GM21619 (cell line): ENCODE data around the gene PPP2R3C.
"Not testable (repeated sequence)": the region's sequence is repeated elsewhere in the genome, so short reads cannot be mapped to it uniquely, and the experiment has no call there.

Experiments used
- ATAC-seq: cut with Tn5 transposase; IDR thresholded peaks from one replicate; pipeline ENCODE4 v1.9.1; 2021; ENCODE audit not compliant: unreplicated experiment

PPP2R3C gene

DNA sequence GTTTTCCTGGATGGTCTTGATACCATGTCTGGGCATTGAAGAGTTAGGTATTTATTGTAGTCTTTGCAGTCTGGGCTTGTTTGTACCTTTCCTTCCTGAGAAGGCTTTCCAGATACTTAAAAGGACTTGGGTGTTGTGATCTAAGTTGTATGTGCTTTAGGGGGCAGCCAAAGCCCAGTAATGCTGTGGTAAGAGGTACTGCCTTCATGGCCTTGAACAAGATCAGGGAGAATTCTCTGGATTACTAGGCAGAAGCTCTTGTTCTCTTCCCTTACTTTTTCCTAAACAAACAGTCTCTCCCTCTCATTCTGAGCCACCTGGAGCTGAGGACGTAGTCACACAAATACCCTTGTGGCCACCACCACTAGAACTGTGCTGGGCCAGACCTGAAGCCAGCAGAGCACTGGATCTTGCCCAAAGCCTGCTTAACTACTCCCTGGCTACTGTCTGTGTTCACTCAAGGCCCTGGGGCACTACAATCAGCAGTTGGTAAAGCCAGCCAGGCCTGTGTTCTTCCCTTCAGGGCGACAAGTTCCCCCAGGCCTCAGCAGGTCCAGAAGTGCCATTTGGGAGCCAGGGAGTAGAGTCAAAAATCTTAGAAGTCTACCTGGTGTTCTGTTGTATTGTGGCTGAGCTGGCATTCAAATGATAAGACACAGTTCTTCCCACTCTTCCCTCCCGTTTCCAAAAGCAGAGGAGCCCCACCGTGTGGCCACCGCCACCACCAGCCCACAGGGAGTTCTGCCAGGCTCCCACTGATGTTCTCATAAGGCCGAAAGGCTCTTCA lies 11.9 kb upstream of the PPP2R3C start:
- ATAC-seq: no peak

DNA sequence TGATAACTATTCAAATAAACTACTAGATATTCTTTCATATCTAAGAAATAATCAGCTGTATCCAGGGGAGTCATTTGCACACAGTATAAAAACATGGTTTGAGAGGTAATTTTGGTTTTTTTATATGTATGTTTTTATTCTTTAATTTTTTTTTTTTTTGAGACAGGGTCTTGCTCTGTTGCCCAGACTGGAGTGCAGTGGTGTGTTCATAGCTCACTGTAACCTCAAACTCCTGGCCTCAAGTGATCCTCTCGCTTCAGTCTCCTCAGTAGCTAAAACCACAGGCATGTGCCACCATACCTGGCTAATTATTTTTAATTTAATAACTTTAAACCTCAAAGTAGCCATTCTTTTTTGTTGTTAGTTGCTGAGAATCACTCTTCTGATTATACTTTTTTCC lies 2.3 kb upstream of the PPP2R3C start:
- ATAC-seq: no peak

DNA sequence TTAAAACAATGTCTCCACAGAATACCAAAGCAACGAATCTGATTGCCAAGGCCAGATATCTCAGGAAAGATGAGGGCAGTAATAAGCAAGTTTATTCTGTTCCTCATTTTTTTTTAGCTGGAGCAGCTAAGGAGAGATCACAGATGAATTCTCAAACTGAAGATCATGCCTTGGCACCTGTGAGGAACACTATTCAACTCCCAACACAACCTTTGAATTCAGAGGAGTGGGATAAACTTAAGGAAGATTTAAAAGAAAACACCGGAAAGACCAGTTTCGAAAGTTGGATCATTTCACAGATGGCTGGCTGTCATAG lies 1.6 kb upstream of the PPP2R3C start:
- no peak for ATAC-seq

DNA sequence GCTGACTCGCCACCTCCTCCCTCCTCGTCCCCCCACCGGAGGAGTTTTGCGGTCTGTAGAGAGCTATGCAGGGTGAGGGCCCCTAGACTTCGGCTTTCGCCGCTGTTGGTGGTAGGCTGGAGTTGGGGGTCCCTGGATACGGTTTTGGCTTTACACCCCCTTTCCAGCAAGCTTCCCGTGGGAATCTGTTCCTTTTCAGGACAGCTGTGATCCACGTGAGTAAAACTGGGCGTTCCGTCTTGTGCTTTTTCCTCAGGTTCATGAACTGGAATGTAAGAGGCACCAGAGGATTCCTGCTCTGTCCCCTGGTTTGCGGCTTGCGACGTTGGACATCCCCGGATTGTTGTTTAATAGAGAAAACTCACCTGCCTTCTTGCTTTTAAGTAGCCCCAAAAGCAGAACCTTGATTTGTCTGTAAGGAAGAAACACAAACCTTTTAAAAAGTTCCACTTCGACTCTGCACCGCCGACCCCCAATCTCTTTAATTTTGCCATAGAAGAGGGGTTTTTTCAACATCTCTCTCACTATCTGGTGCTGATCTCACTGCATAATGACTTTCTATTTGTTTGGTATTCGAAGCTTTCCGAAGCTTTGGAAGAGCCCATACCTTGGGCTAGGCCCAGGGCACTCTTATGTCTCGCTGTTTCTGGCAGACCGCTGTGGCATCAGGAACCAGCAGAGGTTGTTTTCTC lies 1.1 kb upstream of the PPP2R3C start:
- ATAC-seq: no peak

DNA sequence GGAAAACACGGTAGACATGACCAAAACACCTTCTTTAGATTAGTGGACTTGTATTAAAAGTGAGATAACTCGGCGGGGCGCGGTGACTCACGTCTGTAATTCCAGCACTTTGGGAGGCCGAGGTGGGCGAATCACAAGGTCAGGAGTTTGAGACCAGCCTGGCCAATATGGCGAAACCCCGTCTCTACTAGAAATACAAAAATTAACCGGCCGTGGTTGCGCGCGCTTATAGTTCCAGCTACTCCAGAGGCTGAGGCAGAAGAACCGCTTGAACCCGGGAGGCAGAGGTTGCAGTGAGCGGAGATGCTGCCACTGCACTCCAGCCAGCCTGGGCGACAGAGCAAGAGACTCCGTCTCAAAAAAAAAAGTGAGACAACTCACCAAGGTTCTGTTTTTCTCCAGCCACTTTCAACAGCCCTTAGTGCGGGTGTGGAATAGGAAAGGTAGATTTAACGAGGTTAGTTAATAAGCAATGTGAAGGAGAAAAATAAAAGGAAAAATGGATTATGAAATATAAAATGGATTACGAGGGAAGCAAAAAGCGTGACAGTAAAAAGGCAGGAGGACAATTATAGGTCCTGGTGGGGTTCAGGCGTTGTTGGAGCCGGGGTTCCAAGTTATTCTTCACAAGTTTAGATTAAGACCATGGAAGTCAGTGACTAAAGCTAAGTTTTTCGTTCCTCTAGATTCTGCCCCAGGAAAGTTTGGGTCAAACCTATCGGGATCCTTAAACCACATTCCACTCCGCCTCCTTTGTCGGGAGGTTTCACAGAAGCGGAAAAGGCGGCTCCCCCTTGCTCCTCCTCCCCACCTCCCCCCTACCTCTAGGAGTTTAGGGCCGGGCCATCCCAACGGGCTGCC lies 534 bp downstream of the PPP2R3C start:
- no peak for ATAC-seq

DNA sequence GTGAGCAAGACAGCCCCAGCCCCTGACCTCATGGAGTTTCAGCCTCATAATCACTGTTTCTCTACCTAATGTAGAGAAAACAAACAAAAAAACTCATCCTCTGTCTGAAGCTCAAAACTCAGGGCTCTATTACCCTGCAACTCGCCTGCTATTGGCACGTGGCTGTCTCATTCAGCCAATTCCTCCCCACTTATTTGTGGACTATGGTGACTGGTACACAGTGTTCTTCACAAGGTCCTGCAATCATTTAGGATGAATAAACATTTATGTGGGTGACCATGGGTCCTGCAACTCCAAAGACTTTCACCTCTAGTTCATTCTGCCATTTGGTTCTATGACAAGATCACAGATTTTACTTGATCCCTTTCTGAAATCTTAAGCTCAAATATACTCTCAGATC lies 4.7 kb downstream of the PPP2R3C start:
- ATAC-seq: no peak

DNA sequence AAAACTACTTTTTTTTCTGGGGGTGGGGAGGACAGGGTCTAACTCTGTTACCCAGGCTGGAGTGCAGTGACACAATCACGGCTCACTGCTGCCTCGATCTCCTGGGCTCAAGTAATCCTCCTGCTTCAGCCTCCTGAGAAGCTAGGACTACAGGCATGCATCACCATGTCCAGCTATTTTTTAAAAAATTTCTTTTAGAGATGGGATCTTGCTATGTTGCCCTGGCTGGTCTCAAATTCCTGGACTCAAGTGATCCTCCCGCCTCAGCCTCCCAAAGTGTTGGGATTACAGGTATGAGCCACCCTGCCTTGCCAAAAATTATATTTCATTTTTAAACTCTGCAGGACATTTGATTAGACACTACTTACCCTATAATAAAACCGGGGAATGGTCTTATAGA lies 5.5 kb downstream of the PPP2R3C start:
- no peak for ATAC-seq

DNA sequence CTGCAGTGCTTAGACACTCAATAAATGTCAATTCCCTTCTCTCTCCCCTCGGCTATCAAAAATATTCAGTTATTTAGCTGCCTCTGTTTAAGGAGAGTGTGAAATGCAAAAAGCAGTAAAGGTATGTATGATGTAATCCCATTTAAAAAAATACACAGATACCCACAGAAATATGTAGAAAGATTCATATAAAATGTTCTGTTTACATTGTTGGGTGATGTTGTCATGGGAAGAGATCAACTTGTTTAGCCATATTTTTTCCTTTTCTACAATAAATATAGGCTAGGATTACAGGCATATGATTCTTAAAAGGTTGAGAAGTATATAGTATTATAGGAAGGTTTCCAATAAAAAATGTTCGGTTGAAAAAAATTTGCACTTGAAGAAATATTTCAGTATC lies 7.8 kb downstream of the PPP2R3C start:
- ATAC-seq: no peak

DNA sequence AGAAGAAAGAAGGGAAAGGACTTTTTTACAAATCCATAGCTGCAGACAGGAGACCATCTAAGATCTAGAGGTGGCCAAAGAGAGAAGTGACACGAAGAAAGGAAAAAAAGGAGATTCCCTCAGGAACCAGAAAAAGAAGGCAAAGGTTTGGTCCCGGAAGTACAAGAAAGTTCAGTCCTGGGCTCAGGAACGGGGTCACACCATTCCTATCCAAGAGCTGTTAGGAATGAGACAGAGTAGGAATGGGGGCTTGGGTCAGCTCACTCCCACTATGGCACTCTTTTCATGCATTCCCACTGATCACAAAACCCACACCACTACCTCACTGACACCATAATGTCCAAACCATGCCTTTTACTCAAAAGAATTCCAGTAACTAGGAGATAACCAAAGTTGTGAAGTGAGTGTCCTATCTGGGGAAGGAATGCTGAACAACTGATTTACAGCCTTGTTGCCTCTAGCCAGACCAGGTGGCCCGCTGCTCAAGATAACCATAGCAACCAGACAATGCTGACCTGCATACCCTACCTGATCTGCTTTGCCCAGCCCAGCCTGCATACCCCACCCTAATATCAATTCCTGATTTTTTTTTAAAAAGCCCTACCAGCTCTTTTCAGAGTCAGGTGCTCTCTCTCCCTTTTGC lies 8.4 kb downstream of the PPP2R3C start:
- no peak for ATAC-seq

DNA sequence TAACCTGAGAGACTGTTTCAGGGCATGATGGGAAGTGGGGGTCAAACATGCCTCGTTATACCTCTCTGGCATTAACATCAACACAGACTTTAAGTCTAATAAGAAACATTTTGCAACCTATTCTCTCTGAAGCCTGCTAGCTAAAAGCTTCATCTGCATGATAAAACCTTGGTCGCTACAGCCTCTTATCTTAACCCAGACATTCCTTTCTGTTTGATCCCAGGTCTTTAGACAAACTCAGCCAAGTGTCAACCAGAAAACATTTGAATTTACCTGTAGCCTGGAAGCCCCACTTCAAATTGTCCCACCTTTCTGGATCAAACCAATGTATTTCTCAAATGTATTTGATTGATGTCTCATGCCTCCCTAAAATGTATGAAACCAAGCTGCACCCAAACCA lies 9.1 kb downstream of the PPP2R3C start:
- ATAC-seq: no peak

DNA sequence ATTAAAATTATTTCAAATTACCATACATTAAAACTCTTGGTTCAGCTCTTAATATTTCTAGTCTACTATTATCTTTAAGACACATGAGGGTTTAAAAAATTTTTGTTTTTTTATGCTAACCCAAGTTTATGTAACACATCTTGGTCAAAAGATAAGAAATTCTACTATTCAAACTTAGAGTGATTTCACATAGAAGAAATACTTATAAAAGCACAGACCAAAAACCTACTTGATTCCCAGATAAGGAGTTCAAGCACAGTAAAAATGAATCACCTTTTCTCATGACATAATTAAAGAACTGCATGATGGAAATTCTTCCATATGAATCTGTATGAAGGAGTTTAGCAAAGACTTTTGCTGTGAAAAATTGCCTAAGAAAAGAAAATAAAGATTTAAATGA lies 13.9 kb downstream of the PPP2R3C start:
- ATAC-seq: no peak

DNA sequence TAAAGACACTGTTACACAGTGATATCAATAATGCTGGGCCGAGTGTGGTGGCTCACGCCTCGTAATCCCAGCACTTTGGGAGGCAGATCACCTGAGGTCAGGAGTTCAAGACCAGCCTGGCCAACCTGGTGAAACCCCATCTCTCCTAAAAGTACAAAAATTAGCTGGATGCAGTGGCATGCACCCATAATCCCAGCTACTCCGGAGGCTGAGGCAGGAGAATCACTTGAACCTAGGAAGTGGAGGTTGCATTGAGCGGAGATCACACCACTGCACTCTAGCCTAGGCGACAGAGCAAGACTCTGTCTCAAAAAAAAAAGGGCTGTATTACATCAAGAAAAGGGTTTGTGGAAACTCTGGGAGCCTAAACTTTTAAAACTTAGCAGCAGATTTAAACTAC lies 27.1 kb downstream of the PPP2R3C start:
- ATAC-seq: not testable (repeated sequence)

DNA sequence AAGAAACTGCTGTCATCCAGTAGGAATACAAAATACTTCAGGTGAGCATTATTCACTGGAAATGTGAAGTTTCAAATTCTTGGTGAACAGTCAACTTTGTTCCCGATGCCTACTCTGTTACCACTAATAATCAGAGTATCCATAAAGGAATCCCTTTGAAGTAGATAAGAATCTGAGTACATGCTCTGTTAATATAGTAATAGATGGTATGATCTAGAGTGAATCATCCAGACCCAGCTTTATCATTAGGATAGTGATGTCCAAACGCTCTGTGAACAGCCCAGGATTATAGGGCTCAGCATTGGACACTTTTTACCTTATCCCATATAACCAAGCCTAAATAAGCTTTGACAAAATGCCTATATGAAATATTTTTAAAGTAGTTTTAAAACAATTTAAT lies 33.3 kb downstream of the PPP2R3C start:
- no peak for ATAC-seq

DNA sequence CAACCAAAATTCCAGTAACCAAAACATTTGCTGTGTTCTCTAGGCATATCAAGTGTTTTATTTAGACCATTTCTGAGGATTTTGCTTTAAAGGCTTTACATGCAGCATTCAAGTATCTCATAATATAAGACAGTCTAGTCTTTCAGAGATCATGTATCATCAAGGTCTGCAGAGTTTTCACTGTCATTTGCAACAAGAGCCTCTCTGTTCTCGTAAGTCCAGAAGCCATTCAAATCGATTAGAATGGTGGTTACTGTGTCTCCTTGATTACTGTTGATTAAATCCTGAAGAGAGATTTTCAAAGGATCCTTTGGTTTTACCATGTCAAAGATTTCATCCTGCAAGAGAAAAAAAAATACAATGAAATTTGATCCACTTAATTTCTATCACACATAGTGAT lies 36.3 kb downstream of the PPP2R3C start:
- ATAC-seq: no peak

DNA sequence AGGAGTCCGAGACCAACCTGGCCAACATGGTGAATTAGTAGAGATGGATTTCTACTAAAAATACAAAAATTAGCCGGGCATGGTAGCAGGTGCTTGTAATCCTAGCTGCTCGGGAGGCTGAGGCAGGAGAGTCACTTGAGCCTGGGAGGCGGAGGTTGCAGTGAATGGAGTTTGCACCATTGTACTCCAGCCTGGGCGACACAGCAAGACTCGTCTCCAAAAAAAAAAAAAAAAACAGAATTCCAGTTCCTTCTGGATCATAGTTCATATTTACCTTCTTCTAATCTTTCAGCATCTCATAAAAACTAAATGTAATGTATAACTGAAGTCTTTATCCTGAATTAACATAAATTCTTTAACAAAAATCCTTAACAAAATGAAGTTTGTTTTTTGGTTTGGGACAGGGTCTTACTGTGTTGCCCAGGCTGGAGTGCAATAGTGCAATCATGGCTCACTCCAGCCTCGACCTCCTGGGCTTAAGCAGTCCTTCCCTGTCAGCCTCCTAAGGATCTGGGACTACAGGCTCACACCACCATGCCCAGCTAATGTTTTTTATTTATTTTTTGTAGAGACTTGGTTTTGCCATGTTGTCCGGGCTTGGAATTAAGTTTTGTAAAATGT lies 38.1 kb downstream of the PPP2R3C start:
- ATAC-seq: no peak

DNA sequence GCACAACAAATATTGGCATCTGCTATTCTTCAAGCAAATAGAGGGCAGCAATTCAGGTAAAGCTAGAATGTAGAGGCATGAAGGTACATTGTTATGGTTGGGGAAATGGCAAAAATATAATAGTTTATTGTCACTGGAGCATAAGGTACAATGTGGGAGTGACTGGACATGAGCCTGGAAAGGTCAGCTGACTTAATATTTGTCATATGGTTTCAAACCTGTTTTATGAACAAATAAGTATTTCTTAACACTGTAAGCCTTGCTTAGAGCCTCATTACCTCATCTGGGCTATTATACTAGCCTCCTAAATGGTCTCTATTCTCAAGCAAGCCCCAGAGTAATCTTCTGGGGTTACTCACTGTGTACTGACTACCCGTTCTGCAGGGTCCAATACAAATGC lies 42.0 kb downstream of the PPP2R3C start:
- no peak for ATAC-seq

DNA sequence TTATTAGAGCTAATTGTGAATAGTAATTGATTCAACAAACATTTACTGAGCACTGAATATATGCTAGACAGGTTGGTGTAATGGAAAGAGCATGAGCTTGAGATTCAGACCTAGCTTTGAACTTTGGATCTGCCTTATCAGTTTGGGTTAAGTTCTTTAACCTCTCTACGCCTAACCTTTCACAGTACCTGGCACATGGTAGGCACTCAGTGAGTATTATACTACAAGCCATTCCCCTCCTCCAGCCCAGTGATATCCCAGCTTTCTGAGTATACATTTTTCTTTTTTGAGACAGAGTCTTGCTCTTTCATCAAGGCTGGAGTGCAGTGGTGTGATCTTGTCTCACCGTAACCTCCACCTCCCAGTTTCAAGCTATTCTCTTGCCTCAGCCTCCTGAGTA lies 43.7 kb downstream of the PPP2R3C start:
- ATAC-seq: no peak

DNA sequence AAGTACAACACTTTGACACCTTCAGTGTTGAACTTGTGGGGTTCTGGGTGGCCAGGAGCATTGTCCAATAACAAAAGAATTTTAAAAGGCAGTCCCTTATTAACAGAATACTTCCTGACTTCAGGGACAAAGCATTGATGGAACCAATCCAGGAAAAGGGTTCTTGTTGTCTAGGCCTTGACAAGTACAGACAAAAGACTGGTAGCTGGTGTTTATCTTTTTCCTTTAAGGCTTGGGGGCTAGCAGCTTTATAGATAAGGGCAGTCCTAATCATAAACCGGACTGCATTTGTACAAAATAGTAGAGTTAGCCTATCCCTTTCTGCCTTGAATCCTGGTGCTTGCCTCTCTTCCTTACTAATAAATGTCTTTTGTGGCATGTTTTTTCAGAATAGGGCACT lies 48.3 kb downstream of the PPP2R3C start:
- ATAC-seq: no peak

DNA sequence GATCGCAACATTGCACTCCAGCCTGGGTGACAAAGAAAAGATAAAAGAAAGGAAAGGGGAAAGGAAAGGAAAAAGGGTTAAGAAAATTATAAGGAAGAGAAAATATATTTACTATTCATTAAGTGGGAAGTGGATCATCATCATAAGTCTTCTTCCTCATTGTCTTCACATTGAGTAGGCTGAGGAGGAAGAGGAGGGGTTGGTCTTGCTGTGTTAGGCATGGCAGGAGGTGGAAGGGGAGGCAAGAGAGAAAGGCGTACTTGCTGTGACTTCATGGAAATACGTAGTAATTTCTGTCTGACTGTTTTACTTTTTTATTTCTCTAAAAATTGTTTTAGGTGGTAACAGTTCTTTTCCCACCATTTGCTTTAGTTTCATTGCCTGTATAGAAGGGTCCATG lies 49.6 kb downstream of the PPP2R3C start:
- no peak for ATAC-seq

DNA sequence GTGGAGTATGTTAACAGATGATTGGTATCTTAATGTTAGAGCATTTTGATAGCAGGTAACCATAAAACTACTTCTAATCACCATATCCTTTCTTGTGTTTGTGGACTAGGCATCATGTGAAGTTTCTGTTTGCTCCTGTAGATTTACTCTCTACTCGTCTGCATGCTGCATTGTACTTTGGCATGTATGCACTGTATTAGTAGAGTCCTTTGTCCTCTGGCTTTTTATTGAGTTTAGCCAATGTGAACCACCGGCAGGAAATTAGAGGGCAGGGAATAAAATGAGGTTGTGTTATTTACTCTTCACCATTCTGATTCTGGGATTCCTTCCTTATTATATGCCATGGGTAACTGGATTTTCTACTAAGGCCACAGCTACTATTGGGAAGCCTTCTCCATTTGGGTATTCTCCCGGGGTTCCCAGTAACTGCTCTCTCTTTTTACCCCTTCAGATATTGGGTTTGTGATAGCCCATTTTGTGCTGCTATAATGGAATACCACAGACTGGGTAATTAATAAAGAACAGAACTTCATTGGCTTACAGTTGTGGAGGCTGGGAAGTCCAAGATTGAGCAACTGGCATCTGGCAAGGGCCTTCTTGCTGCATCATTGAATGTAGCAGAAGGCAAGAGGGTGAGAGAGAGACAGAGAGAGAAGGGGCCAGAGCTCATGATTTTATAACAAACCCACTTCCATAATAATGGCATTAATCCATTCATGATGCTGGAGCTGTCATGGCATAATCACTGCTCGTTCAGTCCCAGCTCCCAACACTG lies 53.4 kb downstream of the PPP2R3C start:
- ATAC-seq: no peak
